Trophoblast cell (in vitro differentiated cells and primary cell): ENCODE data around the gene RXFP4. TPM values are rescaled to one million over a fixed set of nuclear protein-coding genes. Genes with fewer than 3 reads are reported as not detected.
"Not testable (repeated sequence)": the region's sequence is repeated elsewhere in the genome, so short reads cannot be mapped to it uniquely, and the experiment has no call there.

Source experiments
- DNase-seq, 2 donors: peaks; one replicate each; pipeline ENCODE4 v3.0.0-alpha.2; 2016
- H2AFZ ChIP-seq: 2 replicates; pipeline ENCODE4 v1.6.1; 2013; ENCODE audit warnings: low read length, moderate library complexity, mild to moderate bottlenecking; ENCODE audit not compliant: insufficient read depth, poor library complexity
- H2AK5ac ChIP-seq: 2 replicates; pipeline ENCODE4 v1.6.1; 2013; ENCODE audit warnings: mild to moderate bottlenecking, low read length
- H2BK120ac ChIP-seq: 2 replicates; pipeline ENCODE4 v1.6.1; 2013; ENCODE audit warnings: low read length, mild to moderate bottlenecking, moderate library complexity; ENCODE audit not compliant: insufficient read depth, poor library complexity
- H2BK12ac ChIP-seq: 2 replicates; pipeline ENCODE4 v1.6.1; 2013; ENCODE audit warnings: mild to moderate bottlenecking, low read length, moderate library complexity
- H2BK5ac ChIP-seq: 2 replicates; pipeline ENCODE4 v1.6.1; 2013; ENCODE audit warnings: low read length, low read depth, moderate library complexity, mild to moderate bottlenecking; ENCODE audit not compliant: poor library complexity
- H3K14ac ChIP-seq: 2 replicates; pipeline ENCODE4 v1.6.1; 2013; ENCODE audit warnings: mild to moderate bottlenecking, low read length
- H3K18ac ChIP-seq: 2 replicates; pipeline ENCODE4 v1.6.1; 2013; ENCODE audit warnings: mild to moderate bottlenecking, low read length
- H3K23ac ChIP-seq: 2 replicates; pipeline ENCODE4 v1.6.1; 2013; ENCODE audit warnings: low read length
- H3K27ac ChIP-seq: 2 replicates; pipeline ENCODE4 v1.5.1; 2013; ENCODE audit warnings: low read depth, mild to moderate bottlenecking, inconsistent platforms, low read length, moderate library complexity
- H3K27me3 ChIP-seq: 2 replicates; pipeline ENCODE4 v1.6.1; 2013; ENCODE audit warnings: inconsistent platforms, mild to moderate bottlenecking, low read length, moderate library complexity; ENCODE audit not compliant: insufficient read depth
- H3K36me3 ChIP-seq, 2 experiments: 1 replicate in 1 of 2; 2 replicates in 1 of 2; pipeline ENCODE4 v1.6.1; 2013; ENCODE audit warnings: low read length in 2 of 2, mild to moderate bottlenecking in 2 of 2, moderate library complexity in 1 of 2; ENCODE audit not compliant: insufficient read depth in 2 of 2, control insufficient read depth in 1 of 2
- H3K4ac ChIP-seq: 2 replicates; pipeline ENCODE4 v1.6.1; 2013; ENCODE audit warnings: low read depth, mild to moderate bottlenecking, low read length, moderate library complexity
- H3K4me1 ChIP-seq, 2 experiments: 1 replicate in 1 of 2; 2 replicates in 1 of 2; pipeline ENCODE4 v1.6.1; 2013; ENCODE audit warnings: low read length in 2 of 2, mild to moderate bottlenecking in 2 of 2, moderate library complexity in 1 of 2; ENCODE audit not compliant: insufficient read depth in 2 of 2, control insufficient read depth in 1 of 2
- H3K4me2 ChIP-seq: 2 replicates; pipeline ENCODE4 v1.6.1; 2013; ENCODE audit warnings: inconsistent platforms, mild to moderate bottlenecking, low read length, moderate library complexity
- H3K4me3 ChIP-seq: 2 replicates; pipeline ENCODE4 v1.5.1; 2013; ENCODE audit warnings: mild to moderate bottlenecking, low read depth, low read length, inconsistent platforms
- H3K79me1 ChIP-seq: one replicate; pipeline ENCODE4 v1.6.1; 2013; ENCODE audit warnings: low read length
- H3K79me2 ChIP-seq: 2 replicates; pipeline ENCODE4 v1.6.1; 2013; ENCODE audit warnings: low read length, mild to moderate bottlenecking; ENCODE audit not compliant: control insufficient read depth, insufficient read depth, poor library complexity
- H3K9ac ChIP-seq: 2 replicates; pipeline ENCODE4 v1.6.1; 2013; ENCODE audit warnings: mild to moderate bottlenecking, low read length
- H3K9me3 ChIP-seq: 2 replicates; pipeline ENCODE4 v1.6.1; 2013; ENCODE audit warnings: low read depth, mild to moderate bottlenecking, control low read depth, inconsistent platforms, low read length; ENCODE audit not compliant: insufficient read depth
- H4K12ac ChIP-seq: 2 replicates; pipeline ENCODE4 v1.6.1; 2013; ENCODE audit warnings: low read depth, mild to moderate bottlenecking, low read length, moderate library complexity
- H4K8ac ChIP-seq: 2 replicates; pipeline ENCODE4 v1.6.1; 2013; ENCODE audit warnings: low read depth, mild to moderate bottlenecking, low read length, moderate library complexity
- H4K91ac ChIP-seq: one replicate; pipeline ENCODE4 v1.6.1; 2013; ENCODE audit warnings: low read depth, mild to moderate bottlenecking, low read length, moderate library complexity
- WGBS: extraction: QIAGEN DNeasy Blood & Tissue Kit; methylation state at CpG from one replicate; pipeline ENCODE4 v1.1.7; 2013; ENCODE audit warnings: missing lambda C conversion rate; ENCODE audit not compliant: insufficient read length, insufficient coverage; ENCODE audit errors: extremely low coverage; 5-methylcytosine and 5-hydroxymethylcytosine counted together
- polyA plus RNA-seq: library from polyadenylated mRNA; stranded (reverse); fragments of 200-250 nt; gene quantifications from 2 replicates; pipeline ENCODE4 v1.2.3, GENCODE V29; 2013

RXFP4 gene, protein sequence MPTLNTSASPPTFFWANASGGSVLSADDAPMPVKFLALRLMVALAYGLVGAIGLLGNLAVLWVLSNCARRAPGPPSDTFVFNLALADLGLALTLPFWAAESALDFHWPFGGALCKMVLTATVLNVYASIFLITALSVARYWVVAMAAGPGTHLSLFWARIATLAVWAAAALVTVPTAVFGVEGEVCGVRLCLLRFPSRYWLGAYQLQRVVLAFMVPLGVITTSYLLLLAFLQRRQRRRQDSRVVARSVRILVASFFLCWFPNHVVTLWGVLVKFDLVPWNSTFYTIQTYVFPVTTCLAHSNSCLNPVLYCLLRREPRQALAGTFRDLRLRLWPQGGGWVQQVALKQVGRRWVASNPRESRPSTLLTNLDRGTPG
- polyA plus RNA-seq, result not detected in 2 replicates

DNA sequence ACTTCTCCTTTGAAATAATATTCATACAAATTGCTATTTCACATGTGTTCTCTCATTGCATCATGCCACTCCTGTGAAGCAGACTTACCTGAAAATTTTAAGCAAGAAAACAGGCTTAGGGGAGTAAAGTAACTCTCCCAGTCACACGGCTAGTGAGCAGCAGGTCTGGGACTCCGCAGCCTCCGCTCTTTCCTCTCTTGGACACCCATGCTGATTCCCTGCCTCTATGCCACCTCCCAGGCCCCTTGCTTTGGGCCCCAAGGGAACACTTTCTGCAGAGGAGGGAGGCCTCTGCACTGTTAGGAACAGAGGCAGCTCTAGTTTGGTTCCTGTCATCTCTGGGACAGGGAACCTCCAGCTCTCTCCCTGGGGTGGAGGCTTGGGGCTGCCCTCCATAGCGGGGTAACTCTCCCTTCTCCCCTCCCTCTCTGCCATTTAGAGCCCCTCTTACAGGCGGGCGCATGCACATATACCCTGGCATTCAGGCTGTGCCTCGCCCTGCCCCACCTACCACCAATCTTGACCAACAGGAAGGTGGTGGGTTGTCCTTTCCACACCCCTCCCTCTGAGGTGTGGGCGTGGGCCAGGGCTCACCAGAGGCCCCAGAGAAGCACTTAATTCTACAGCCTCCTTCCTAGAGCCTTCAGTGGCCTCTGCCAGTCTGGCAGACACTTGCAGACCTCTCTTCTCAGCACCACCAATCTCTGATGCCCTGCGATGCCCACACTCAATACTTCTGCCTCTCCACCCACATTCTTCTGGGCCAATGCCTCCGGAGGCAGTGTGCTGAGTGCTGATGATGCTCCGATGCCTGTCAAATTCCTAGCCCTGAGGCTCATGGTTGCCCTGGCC lies at the start of gene RXFP4:
RXFP4 (plus strand) TSS at position 646 of the 852 bp plus-strand sequence; CDS start at position 718, 72 bp downstream.
- H4K8ac ChIP-seq, result peak within 1 kb of the TSS; percentile 39
- peaks cover 2 to 4% of the 10 kb centered on the region in 2 experiments for H3K36me3 ChIP-seq
- H3K4ac ChIP-seq, result no peak within 1 kb of the TSS
- no peak within 1 kb of the TSS for H2BK5ac ChIP-seq
- no peak within 1 kb of the TSS for H3K18ac ChIP-seq
- no peak within 1 kb of the TSS for H3K4me3 ChIP-seq
- no CpG with 5 or more reads among the region's 11 CpGs for WGBS
- H2BK120ac ChIP-seq, result no peak within 1 kb of the TSS
- no peak within 1 kb of the TSS for H3K14ac ChIP-seq
- no peaks in the 10 kb centered on the region for H3K27me3 ChIP-seq
- no peak within 1 kb of the TSS for H3K4me2 ChIP-seq
- DNase-seq, result no peak
- no peak within 1 kb of the TSS for H3K23ac ChIP-seq
- no peak within 1 kb of the TSS for H2BK12ac ChIP-seq
- no peak within 1 kb of the TSS for H3K27ac ChIP-seq
- no peak within 1 kb of the TSS for H2AK5ac ChIP-seq
- H2AFZ ChIP-seq, result peak within 1 kb of the TSS; percentile 4
- peak within 1 kb of the TSS; percentile 12 for H3K9ac ChIP-seq
- no peaks in the 10 kb centered on the region for H3K4me1 ChIP-seq
- H3K79me1 ChIP-seq, result no peaks in the 10 kb centered on the region
- no peak within 1 kb of the TSS for H4K91ac ChIP-seq
- no peaks in the 10 kb centered on the region for H3K9me3 ChIP-seq
- no peaks in the 10 kb centered on the region for H3K79me2 ChIP-seq
- H4K12ac ChIP-seq, result no peak within 1 kb of the TSS

DNA sequence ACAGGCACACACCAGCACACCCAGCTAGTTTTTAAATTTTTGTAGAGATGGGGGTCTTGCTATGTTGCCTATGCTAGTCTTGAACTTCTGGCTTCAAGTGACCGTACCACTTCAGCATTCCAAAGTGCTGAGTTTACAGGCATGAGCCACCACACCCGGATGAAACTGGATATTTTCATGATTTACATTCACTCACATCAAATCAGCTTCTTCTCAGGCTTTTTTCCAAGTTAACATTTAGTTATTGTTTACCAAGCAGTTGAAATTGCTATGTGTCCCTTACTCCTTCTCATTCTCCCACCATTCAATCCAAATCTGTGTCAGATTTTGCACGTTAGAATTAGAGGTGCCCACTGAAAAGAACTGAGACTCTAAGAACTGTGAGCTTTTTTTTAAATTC lies 48.6 kb upstream of the RXFP4 start:
- Histone ChIP-seq H2BK12ac (no peak overlapping the region), H2AK5ac (no peak overlapping the region), H3K14ac (no peak overlapping the region), H3K4me2 (no peak overlapping the region), H3K4ac (no peak overlapping the region), H2BK120ac (no peak overlapping the region), H3K9ac (no peak overlapping the region), H3K27me3 (no peaks in the 10 kb centered on the region), H3K36me3 (peaks cover 7% of the 10 kb centered on the region in 2 experiments), H4K8ac (no peak overlapping the region), H3K79me1 (no peaks in the 10 kb centered on the region), H3K4me1 (no peaks in the 10 kb centered on the region), H3K23ac (no peak overlapping the region), H3K18ac (no peak overlapping the region), H2AFZ (no peak overlapping the region), H4K12ac (no peak overlapping the region), H3K4me3 (no peak overlapping the region), H3K27ac (no peak overlapping the region), H3K9me3 (no peaks in the 10 kb centered on the region), H2BK5ac (no peak overlapping the region), H4K91ac (no peak overlapping the region), H3K79me2 (no peaks in the 10 kb centered on the region)
- peak; percentile 47 to 80 for DNase-seq
- no CpG with 5 or more reads among the region's 3 CpGs for WGBS

DNA sequence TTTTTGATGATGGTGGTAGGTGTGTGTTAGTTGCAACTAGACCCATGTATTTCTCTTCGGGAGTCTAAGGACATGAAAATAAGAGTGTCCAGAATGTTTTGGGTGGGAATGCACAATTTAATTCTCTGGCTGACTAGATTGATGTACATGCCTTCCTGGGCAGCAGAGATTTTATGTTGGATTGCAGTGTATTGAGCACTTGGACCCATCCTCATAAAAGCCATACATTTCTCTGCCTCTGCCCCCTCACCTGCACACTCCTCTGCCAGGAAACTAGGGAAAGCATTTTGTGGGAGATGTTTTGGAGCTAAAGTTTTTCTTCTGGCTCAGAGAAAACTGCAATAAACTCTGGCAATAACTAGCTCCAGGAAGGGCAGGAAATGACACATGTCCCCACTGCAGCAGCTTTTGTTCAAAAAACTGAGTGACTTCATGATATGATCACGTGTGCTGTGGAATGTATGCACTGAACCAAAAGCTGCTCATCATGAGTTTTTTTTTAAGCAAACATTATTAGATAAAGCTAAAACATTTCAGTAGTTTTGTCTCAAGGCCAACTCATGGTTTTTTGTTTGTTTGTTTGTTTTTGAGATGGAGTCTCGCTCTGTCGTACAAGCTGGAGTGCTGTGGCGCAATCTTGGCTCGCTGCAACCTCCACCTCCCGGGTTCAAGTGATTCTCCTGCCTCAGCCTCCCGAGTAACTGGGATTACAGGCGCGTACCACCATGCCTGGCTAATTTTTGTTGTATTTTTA lies 47.9 kb upstream of the RXFP4 start:
- Histone ChIP-seq H3K18ac (no peak overlapping the region), H3K4me1 (no peaks in the 10 kb centered on the region), H3K79me1 (no peaks in the 10 kb centered on the region), H3K14ac (no peak overlapping the region), H4K91ac (no peak overlapping the region), H2AK5ac (no peak overlapping the region), H2BK120ac (no peak overlapping the region), H3K9ac (no peak overlapping the region), H3K36me3 (peaks cover 7% of the 10 kb centered on the region in 2 experiments), H3K4me2 (no peak overlapping the region), H2BK5ac (no peak overlapping the region), H3K27me3 (no peaks in the 10 kb centered on the region), H4K12ac (no peak overlapping the region), H3K27ac (no peak overlapping the region), H3K4ac (no peak overlapping the region), H2BK12ac (no peak overlapping the region), H2AFZ (no peak overlapping the region), H4K8ac (no peak overlapping the region), H3K23ac (no peak overlapping the region), H3K79me2 (no peaks in the 10 kb centered on the region), H3K4me3 (no peak overlapping the region), H3K9me3 (no peaks in the 10 kb centered on the region)
- no CpG with 5 or more reads among the region's 10 CpGs for WGBS
- peak; percentile 34 to 61 for DNase-seq

DNA sequence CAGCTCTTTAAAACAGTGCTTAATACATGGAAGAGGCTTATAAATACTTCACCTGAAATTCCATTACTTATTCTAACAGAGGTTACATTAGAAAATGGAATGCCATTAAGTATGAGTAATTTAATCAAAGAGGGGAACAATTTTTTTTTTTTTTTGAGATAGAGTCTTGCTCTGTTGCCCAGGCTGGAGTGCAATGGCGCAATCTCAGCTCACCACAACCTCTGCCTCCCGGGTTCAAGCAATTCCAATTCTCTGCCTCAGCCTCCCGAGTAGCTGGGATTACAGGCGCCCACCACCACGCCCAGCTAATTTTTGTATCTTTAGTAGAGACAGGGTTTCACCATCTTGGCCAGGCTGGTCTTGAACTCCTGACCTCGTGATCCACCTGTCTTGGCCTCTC lies 45.8 kb upstream of the RXFP4 start:
- not testable (repeated sequence) for H3K79me2 ChIP-seq

More for the DNA sequence above, 45.8 kb upstream of the RXFP4 start:
- not testable (repeated sequence) for H3K4ac ChIP-seq, H3K27ac ChIP-seq, H2BK120ac ChIP-seq, H3K27me3 ChIP-seq, H3K9ac ChIP-seq, H3K18ac ChIP-seq, H3K4me3 ChIP-seq, H3K14ac ChIP-seq, H3K9me3 ChIP-seq, H4K12ac ChIP-seq, H3K4me1 ChIP-seq, H2BK12ac ChIP-seq, H2BK5ac ChIP-seq, H2AK5ac ChIP-seq, H4K8ac ChIP-seq, H4K91ac ChIP-seq, H3K79me1 ChIP-seq, H3K23ac ChIP-seq, H2AFZ ChIP-seq, DNase-seq, H3K4me2 ChIP-seq
- no CpG with 5 or more reads among the region's 6 CpGs for WGBS
- peaks cover 7 to 21% of the 10 kb centered on the region in 2 experiments for H3K36me3 ChIP-seq
